ENCODE results near the gene AHSA1. TPM values are rescaled to one million over a fixed set of nuclear protein-coding genes. Genes with fewer than 3 reads are reported as not detected.
A peak's percentile ranks its signal among the peaks of the same experiment; 100 is the strongest.

Gene AHSA1
- total RNA-seq, 1 donor from 2014 or later, result 85.9 TPM

- H3K27ac ChIP-seq, result no peak overlapping the region
- H3K27me3 ChIP-seq, result no peaks in the 10 kb centered on the region
- no peaks in the 10 kb centered on the region for H3K36me3 ChIP-seq
- H3K4me3 ChIP-seq, result no peak overlapping the region
- no peaks in the 10 kb centered on the region for H3K4me1 ChIP-seq
- DNase-seq (ENCODE audit: extremely low spot score in 2 of 2), result no peak
- H3K9me3 ChIP-seq, result no peaks in the 10 kb centered on the region
- TF ChIP-seq CTCF (IDR thresholded peaks at IDR 0.05), result no peak
- TF ChIP-seq POLR2AphosphoS5 (IDR thresholded peaks at IDR 0.05; ENCODE audit: insufficient read depth in 1 of 2, low read depth in 1 of 2), result no peak
- TF ChIP-seq POLR2A (IDR thresholded peaks at IDR 0.05), result no peak
- intact Hi-C loops (cut with DNase I), result no loop called here
Observed at GRCh38 chr14:77490347-77490986, 32.6 kb downstream of the AHSA1 start.

GRCh38 chr14:77491056-77491455 lies 33.2 kb downstream of the AHSA1 start:
- Histone ChIP-seq H3K27me3 (no peaks in the 10 kb centered on the region), H3K4me3 (no peak overlapping the region), H3K4me1 (no peaks in the 10 kb centered on the region), H3K27ac (no peak overlapping the region), H3K9me3 (no peaks in the 10 kb centered on the region), H3K36me3 (no peaks in the 10 kb centered on the region)
- DNase-seq (ENCODE audit: extremely low spot score in 2 of 2), result no peak
- intact Hi-C loops (cut with DNase I), result no loop called here
- TF ChIP-seq POLR2AphosphoS5 (IDR thresholded peaks at IDR 0.05; ENCODE audit: insufficient read depth in 1 of 2, low read depth in 1 of 2) (no peak), POLR2A (IDR thresholded peaks at IDR 0.05) (no peak), CTCF (IDR thresholded peaks at IDR 0.05) (no peak)

GRCh38 chr14:77495334-77495733 lies 37.4 kb downstream of the AHSA1 start:
- no peak overlapping the region for H3K27ac ChIP-seq
- DNase-seq (ENCODE audit: extremely low spot score in 2 of 2), result no peak
- peaks cover 13% of the 10 kb centered on the region for H3K4me1 ChIP-seq
- no peaks in the 10 kb centered on the region for H3K36me3 ChIP-seq
- H3K4me3 ChIP-seq, result no peak overlapping the region
- intact Hi-C loops (cut with DNase I), result no loop called here
- TF ChIP-seq POLR2A (IDR thresholded peaks at IDR 0.05), result no peak
- no peak for TF ChIP-seq POLR2AphosphoS5 (IDR thresholded peaks at IDR 0.05; ENCODE audit: insufficient read depth in 1 of 2, low read depth in 1 of 2)
- no peak for TF ChIP-seq CTCF (IDR thresholded peaks at IDR 0.05)
- no peaks in the 10 kb centered on the region for H3K27me3 ChIP-seq
- H3K9me3 ChIP-seq, result no peaks in the 10 kb centered on the region

- intact Hi-C loops (cut with DNase I), result no loop called here
- H3K27me3 ChIP-seq, result no peaks in the 10 kb centered on the region
- DNase-seq (ENCODE audit: extremely low spot score in 2 of 2), result no peak
- no peak for TF ChIP-seq POLR2A (IDR thresholded peaks at IDR 0.05)
- H3K4me1 ChIP-seq, result peaks cover 13% of the 10 kb centered on the region
- H3K36me3 ChIP-seq, result no peaks in the 10 kb centered on the region
- peak within 1 kb of the TSS; percentile 51 to 52 for H3K4me3 ChIP-seq
- H3K27ac ChIP-seq, result no peak within 1 kb of the TSS
- no peaks in the 10 kb centered on the region for H3K9me3 ChIP-seq
Observed at GRCh38 chr14:77498120-77498979, 40.5 kb downstream of the AHSA1 start, which contains the start of gene ISM2. ISM2 (minus strand) TSS chr14:77498816; CDS start chr14:77498793, 23 bp downstream.

- Histone ChIP-seq H3K4me1 (peaks cover 13% of the 10 kb centered on the region), H3K27me3 (no peaks in the 10 kb centered on the region), H3K4me3 (peak overlapping the region; percentile 51 to 52), H3K36me3 (no peaks in the 10 kb centered on the region), H3K9me3 (no peaks in the 10 kb centered on the region), H3K27ac (no peak overlapping the region)
- no peak for TF ChIP-seq POLR2AphosphoS5 (IDR thresholded peaks at IDR 0.05; ENCODE audit: insufficient read depth in 1 of 2, low read depth in 1 of 2)
- TF ChIP-seq CTCF (IDR thresholded peaks at IDR 0.05), result no peak
- TF ChIP-seq POLR2A (IDR thresholded peaks at IDR 0.05), result no peak
- intact Hi-C loops (cut with DNase I), result no loop called here
- no peak for DNase-seq (ENCODE audit: extremely low spot score in 2 of 2)
Observed at GRCh38 chr14:77498984-77499527, 41.2 kb downstream of the AHSA1 start.

Data from vagina (tissue), 2 donors.